Esophagus squamous epithelium (tissue), 5 donors: ENCODE measurements around the gene RSPH1. TPM values are rescaled to one million over a fixed set of nuclear protein-coding genes. Genes with fewer than 3 reads are reported as not detected.

Experiments
- DNase-seq: peaks from one replicate; lab custom pipeline; 2025; lab: John Stamatoyannopoulos, UW
- H3K27ac ChIP-seq, 4 donors: fragments of 200-600 bp; sonication (generic); one replicate each; pipeline ENCODE4 v1.5.1; 2016 to 2019; ENCODE audit warnings: mild to moderate bottlenecking in 1 of 4
- H3K27me3 ChIP-seq, 4 donors: fragments of 200-600 bp; sonication (generic); 1 replicate in 3 of 4; 2 replicates in 1 of 4; pipeline versions ENCODE4 v1.5.1 to v1.6.0; 2017 to 2021; ENCODE audit warnings: antibody characterized with exemption in 1 of 4
- H3K36me3 ChIP-seq, 3 donors: fragments of 200-600 bp; sonication (generic); one replicate each; pipeline ENCODE4 v1.5.1; 2016 to 2019
- H3K4me1 ChIP-seq, 3 donors: fragments of 200-600 bp; sonication (generic); one replicate each; pipeline ENCODE4 v1.5.1; 2017 to 2019
- H3K4me3 ChIP-seq, 4 donors: fragments of 200-600 bp; sonication (generic); 1 replicate in 3 of 4; 2 replicates in 1 of 4; pipeline ENCODE4 v1.5.1; 2016 to 2019; ENCODE audit warnings: mild to moderate bottlenecking in 2 of 4, moderate library complexity in 1 of 4
- H3K9me3 ChIP-seq, 3 donors: fragments of 200-600 bp; sonication (generic); one replicate each; pipeline ENCODE4 v1.5.1; 2016 to 2019
- POLR2A ChIP-seq, 4 donors: fragments of 450-650 bp; IDR thresholded peaks; one replicate each; pipeline ENCODE4 v1.6.1; 2017; ENCODE audit warnings: antibody characterized with exemption in 4 of 4, mild to moderate bottlenecking in 4 of 4, moderate library complexity in 3 of 4
- WGBS, 2 donors: methylation state at CpG; one replicate each; pipeline ENCODE4 v1.1.5; 2018; 5-methylcytosine and 5-hydroxymethylcytosine counted together
- intact Hi-C: fragments of 100-400 bp; cut with DNase I; formaldehyde crosslinking; loops from one replicate; pipeline ENCODE4 v1.15.0; 2022
- total RNA-seq, 4 donors: library from RNA; depleted of rRNA; stranded (reverse); fragments of >200 nt; gene quantifications; one replicate each; pipeline ENCODE4 v1.1.0, GENCODE V29; 2016
- TF ChIP-seq, protein P1 (sequence below), 6 experiments: fragments of 450-650 bp in 4 of 6; fragments of 200-600 bp in 2 of 6; sonication (generic) in 2 of 6; IDR thresholded peaks; one replicate each; pipeline ENCODE4 v1.5.1; 2016 to 2019; ENCODE audit warnings: antibody characterized with exemption in 6 of 6, mild to moderate bottlenecking in 4 of 6, moderate library complexity in 4 of 6
- donor health status: DM: yes; HTN: yes; CAD: no.

The RSPH1 gene
- total RNA-seq, 4 donors from 2014 or later, result 0.19 TPM; not detected in 3

DNA sequence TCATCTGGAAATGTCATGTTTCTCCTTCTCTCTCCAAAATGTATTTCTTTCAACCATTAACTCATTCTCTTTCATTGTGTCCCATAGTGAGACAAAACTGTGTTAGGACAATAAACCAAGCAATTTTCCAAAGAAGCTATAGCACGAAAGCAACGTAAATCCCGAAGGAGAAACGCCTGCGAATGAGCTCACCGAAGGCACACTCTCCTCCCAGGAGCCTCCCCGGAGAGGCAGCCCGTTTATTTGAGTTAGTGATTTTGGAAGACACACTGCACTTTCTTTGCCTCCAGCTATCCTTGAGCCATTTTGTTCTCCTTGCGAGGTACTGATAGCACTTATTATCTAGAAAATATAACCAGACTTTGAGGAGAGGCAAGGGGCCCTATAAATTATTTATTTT, 41.2 kb downstream of the RSPH1 start:
- H3K9me3 ChIP-seq, result no peaks in the 10 kb centered on the region
- WGBS, 2 donors, result 71 to 79% methylated on average over 9 of the region's 9 CpGs
- H3K4me1 ChIP-seq, result peaks cover 0 to 8% (median 4%) of the 10 kb centered on the region in 3 donors
- intact Hi-C loops, result no loop called here
- H3K4me3 ChIP-seq, result no peak overlapping the region
- no peaks in the 10 kb centered on the region for H3K36me3 ChIP-seq
- TF ChIP-seq, protein P1, sequence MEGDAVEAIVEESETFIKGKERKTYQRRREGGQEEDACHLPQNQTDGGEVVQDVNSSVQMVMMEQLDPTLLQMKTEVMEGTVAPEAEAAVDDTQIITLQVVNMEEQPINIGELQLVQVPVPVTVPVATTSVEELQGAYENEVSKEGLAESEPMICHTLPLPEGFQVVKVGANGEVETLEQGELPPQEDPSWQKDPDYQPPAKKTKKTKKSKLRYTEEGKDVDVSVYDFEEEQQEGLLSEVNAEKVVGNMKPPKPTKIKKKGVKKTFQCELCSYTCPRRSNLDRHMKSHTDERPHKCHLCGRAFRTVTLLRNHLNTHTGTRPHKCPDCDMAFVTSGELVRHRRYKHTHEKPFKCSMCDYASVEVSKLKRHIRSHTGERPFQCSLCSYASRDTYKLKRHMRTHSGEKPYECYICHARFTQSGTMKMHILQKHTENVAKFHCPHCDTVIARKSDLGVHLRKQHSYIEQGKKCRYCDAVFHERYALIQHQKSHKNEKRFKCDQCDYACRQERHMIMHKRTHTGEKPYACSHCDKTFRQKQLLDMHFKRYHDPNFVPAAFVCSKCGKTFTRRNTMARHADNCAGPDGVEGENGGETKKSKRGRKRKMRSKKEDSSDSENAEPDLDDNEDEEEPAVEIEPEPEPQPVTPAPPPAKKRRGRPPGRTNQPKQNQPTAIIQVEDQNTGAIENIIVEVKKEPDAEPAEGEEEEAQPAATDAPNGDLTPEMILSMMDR (IDR thresholded peaks at IDR 0.05), result no peak
- TF ChIP-seq POLR2A (IDR thresholded peaks at IDR 0.05), result no peak
- H3K27ac ChIP-seq, result no peak overlapping the region
- peaks cover 0 to 5% (median 0%) of the 10 kb centered on the region in 4 donors for H3K27me3 ChIP-seq
- no peak for DNase-seq

DNA sequence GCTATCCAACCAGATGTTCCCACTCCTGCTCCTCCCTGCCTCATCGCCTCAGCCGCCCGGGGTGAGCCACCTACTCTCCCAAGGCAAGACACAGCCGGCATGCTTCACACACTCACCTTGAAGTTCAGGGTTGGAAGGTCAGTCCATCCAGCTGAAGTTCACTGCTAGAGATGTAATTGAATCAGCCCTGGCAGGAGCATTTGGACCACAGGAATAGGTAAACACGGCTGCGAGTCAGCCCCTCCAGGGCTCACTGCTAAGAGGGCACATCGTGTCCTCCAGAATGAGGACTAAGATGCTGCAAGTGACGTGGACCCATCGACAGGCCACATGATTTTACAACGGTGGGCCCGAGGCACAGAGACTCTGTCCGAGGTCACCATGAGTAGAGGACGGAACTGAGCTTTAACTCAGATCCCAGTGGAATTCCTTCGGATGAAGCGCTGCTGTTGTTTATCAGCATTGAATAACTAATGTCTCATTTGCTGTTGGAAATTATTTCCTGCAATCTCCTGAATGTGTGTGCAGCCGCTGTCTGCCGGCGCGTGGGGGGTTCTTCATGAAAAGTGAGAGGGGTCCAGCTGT, 41.9 kb downstream of the RSPH1 start:
- Histone ChIP-seq H3K4me1 (peaks cover 0 to 11% (median 4%) of the 10 kb centered on the region in 3 donors), H3K27ac (no peak overlapping the region), H3K9me3 (no peaks in the 10 kb centered on the region), H3K27me3 (peaks cover 0 to 5% (median 0%) of the 10 kb centered on the region in 4 donors), H3K36me3 (no peaks in the 10 kb centered on the region), H3K4me3 (no peak overlapping the region)
- TF ChIP-seq, protein P1 (IDR thresholded peaks at IDR 0.05), result no peak
- no peak for TF ChIP-seq POLR2A (IDR thresholded peaks at IDR 0.05)
- intact Hi-C loops, result no loop called here
- 77 to 80% methylated on average over 10 to 19 of the region's 19 CpGs for WGBS, 2 donors
- DNase-seq, result no peak

DNA sequence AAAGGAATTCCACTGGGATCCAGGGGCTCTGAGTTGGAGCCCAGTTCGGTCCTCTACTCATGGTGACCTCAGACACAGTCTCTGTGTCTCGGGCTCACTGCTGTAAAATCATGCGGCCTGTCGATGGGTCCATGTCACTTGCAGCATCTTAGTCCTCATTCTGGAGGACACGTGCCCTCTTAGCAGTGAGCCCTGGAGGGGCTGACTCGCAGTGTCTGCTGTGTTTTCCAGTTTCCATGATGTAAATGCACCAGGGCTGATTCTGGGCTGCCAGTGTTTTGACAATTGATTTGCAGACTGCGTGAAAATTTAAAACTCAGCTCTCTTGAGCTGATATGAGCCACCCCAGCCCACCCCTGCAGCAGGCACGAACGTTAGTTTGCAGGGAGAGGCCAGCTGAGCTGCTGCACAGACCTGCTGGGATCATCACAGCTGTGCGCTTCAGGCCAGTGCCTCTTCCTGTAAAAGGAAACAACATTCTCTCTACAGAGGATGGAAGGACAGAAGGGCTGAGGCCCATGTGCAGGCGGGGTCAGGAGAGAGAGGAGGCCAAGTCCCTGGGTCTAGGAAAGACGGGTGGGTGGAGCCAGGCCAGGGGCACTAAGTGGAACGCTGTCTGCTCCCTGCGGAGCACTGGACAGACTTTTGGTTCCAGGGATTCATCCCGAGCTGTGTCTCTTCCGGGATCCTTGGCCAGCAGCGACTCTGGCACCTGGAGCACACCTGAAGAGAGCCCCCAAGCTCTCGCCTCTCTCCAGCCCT, 42.6 kb downstream of the RSPH1 start:
- DNase-seq, result no peak
- no peak for TF ChIP-seq POLR2A (IDR thresholded peaks at IDR 0.05)
- TF ChIP-seq, protein P1 (IDR thresholded peaks at IDR 0.05), result no peak
- Histone ChIP-seq H3K4me1 (peaks cover 0 to 11% (median 4%) of the 10 kb centered on the region in 3 donors), H3K9me3 (no peaks in the 10 kb centered on the region), H3K27ac (no peak overlapping the region), H3K36me3 (no peaks in the 10 kb centered on the region), H3K4me3 (no peak overlapping the region), H3K27me3 (peaks cover 0 to 5% (median 0%) of the 10 kb centered on the region in 4 donors)
- intact Hi-C loops, result no loop called here
- WGBS, 2 donors, result 59 to 70% methylated on average over 11 to 14 of the region's 18 CpGs

DNA sequence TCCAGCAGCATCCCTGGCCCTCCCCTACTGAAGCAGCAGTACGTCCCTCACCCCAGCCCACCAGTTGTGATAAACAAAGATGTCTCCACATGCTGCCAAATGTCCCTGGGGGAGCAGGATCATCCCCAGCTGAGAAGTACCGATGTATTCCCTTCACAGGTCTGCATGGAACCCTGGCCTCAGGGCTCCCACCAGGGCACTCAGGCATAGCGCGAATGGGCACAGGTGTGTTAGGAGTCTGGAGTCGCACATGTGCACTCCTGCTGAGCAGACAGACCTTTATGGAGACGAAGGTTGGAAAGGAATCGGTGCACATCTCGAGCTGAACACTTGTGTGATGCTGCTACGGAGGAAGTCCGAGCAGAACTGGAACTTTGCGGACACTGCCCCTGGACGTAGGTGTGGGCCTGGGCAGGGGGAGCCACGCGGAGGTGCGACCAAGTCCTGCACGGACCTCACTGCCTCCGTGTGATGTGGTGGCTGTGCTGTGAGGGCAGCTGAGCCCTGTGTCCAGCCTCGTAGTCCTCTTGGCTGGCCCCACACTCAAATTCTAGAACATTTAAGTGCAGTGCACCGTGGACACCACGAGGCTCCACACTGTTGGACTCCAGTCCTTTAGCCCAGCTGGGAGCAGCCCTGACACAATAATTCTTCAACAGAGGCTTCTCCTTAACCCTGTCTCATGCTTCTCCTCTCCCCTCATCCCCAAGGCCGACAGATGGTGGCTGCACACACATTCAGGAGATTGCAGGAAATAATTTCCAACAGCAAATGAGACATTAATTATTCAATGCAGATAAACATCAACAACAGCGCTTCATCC, 43.4 kb downstream of the RSPH1 start:
- no peak overlapping the region for H3K4me3 ChIP-seq
- no peak for TF ChIP-seq POLR2A (IDR thresholded peaks at IDR 0.05)
- TF ChIP-seq, protein P1 (IDR thresholded peaks at IDR 0.05), result no peak
- no peaks in the 10 kb centered on the region for H3K36me3 ChIP-seq
- peaks cover 0 to 11% (median 4%) of the 10 kb centered on the region in 3 donors for H3K4me1 ChIP-seq
- H3K27me3 ChIP-seq, result peaks cover 0 to 5% (median 0%) of the 10 kb centered on the region in 4 donors
- WGBS, 2 donors, result 87% methylated on average over 19 of the region's 22 CpGs
- no peaks in the 10 kb centered on the region for H3K9me3 ChIP-seq
- intact Hi-C loops, result no loop called here
- H3K27ac ChIP-seq, result no peak overlapping the region
- no peak for DNase-seq
